SW480 (cell line): ENCODE data around the gene RSRC1.
"Not testable (repeated sequence)": the region's sequence is repeated elsewhere in the genome, so short reads cannot be mapped to it uniquely, and the experiment has no call there.

ENCODE experiments used
- DNase-seq: peaks from one replicate; pipeline ENCODE4 v3.0.0-alpha.2; 2016; ENCODE audit warnings: low spot score

The RSRC1 gene

GRCh38 chr3:158404131-158404718 lies 294.3 kb downstream of the RSRC1 start:
- DNase-seq = no peak

- no peak for DNase-seq
These were observed 295.6 kb downstream of the RSRC1 start for GRCh38 chr3:158405507-158405906.

GRCh38 chr3:158407844-158408517 lies 298.1 kb downstream of the RSRC1 start:
- DNase-seq = no peak

- DNase-seq = not testable (repeated sequence)
These were observed 298.6 kb downstream of the RSRC1 start for GRCh38 chr3:158408518-158408897.

GRCh38 chr3:158418035-158418434 lies 308.1 kb downstream of the RSRC1 start:
- no peak for DNase-seq

GRCh38 chr3:158419820-158420653 lies 310.1 kb downstream of the RSRC1 start:
- no peak for DNase-seq

GRCh38 chr3:158420654-158421396 lies 310.9 kb downstream of the RSRC1 start:
- DNase-seq = no peak

- no peak for DNase-seq
These were observed 320.6 kb downstream of the RSRC1 start for GRCh38 chr3:158430448-158430847.

GRCh38 chr3:158430968-158431367 lies 321.1 kb downstream of the RSRC1 start:
- no peak for DNase-seq

- no peak for DNase-seq
These were observed 321.9 kb downstream of the RSRC1 start for GRCh38 chr3:158431829-158432228.

GRCh38 chr3:158434412-158435038 lies 324.6 kb downstream of the RSRC1 start:
- peak; percentile 76 for DNase-seq

GRCh38 chr3:158443632-158444031 lies 333.7 kb downstream of the RSRC1 start:
- no peak for DNase-seq

GRCh38 chr3:158447408-158447807 lies 337.5 kb downstream of the RSRC1 start:
- no peak for DNase-seq

- no peak for DNase-seq
These were observed 341.6 kb downstream of the RSRC1 start for GRCh38 chr3:158451405-158452055.

- DNase-seq = no peak
These were observed 342.4 kb downstream of the RSRC1 start for GRCh38 chr3:158452334-158452733.

- no peak for DNase-seq
These were observed 343.1 kb downstream of the RSRC1 start for GRCh38 chr3:158453004-158453403.

GRCh38 chr3:158453865-158454264 lies 344.0 kb downstream of the RSRC1 start:
- no peak for DNase-seq

- no peak for DNase-seq
These were observed 345.5 kb downstream of the RSRC1 start for GRCh38 chr3:158455406-158455805.

- DNase-seq = no peak
These were observed 346.2 kb downstream of the RSRC1 start for GRCh38 chr3:158456114-158456513.

GRCh38 chr3:158458464-158458863 lies 348.6 kb downstream of the RSRC1 start:
- DNase-seq = no peak

- no peak for DNase-seq
These were observed 351.0 kb downstream of the RSRC1 start for GRCh38 chr3:158460926-158461325.
